Retinal pigment epithelial cell (primary cell): ENCODE results near the gene ARRDC2.
"Not testable (repeated sequence)": the region's sequence is repeated elsewhere in the genome, so short reads cannot be mapped to it uniquely, and the experiment has no call there.

Source experiments
- DNase-seq: peaks from one replicate; pipeline ENCODE4 v3.0.0-alpha.2; 2010; ENCODE audit warnings: low read depth
- H3K4me3 ChIP-seq: 2 replicates; pipeline ENCODE4 v1.5.1; 2011; ENCODE audit warnings: mild to moderate bottlenecking, low read length, control low read depth, moderate library complexity
- TF ChIP-seq, protein P1 (sequence below): conservative IDR thresholded peaks from 2 replicates; pipeline ENCODE4 v1.5.1; 2011; ENCODE audit warnings: low read depth, low read length, control low read depth, inconsistent platforms

The ARRDC2 gene

DNA sequence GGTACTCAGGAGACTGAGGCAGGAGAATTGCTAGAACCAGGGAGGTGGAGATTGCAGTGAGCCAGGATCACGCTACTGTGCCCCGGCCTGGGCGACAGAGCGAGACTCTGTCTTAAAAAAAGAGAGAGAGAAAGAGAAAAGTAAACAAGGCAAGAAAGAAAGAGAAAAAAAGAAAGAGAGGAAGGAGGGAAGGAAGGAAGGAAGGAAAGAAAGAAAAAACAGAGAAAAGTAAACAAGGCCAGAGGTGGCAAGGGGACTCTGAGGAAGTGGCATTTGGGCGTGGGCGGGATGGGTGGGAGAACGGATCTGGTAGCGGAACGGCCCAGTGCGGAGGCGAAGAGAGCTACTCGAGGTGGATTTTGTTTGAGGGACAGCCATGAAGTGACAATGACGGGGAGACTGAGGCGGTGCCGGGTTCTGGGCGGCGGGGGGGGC lies 7.5 kb upstream of the ARRDC2 start:
- DNase-seq, result no peak
- TF ChIP-seq, protein P1, sequence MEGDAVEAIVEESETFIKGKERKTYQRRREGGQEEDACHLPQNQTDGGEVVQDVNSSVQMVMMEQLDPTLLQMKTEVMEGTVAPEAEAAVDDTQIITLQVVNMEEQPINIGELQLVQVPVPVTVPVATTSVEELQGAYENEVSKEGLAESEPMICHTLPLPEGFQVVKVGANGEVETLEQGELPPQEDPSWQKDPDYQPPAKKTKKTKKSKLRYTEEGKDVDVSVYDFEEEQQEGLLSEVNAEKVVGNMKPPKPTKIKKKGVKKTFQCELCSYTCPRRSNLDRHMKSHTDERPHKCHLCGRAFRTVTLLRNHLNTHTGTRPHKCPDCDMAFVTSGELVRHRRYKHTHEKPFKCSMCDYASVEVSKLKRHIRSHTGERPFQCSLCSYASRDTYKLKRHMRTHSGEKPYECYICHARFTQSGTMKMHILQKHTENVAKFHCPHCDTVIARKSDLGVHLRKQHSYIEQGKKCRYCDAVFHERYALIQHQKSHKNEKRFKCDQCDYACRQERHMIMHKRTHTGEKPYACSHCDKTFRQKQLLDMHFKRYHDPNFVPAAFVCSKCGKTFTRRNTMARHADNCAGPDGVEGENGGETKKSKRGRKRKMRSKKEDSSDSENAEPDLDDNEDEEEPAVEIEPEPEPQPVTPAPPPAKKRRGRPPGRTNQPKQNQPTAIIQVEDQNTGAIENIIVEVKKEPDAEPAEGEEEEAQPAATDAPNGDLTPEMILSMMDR, result no peak
- no peak overlapping the region for H3K4me3 ChIP-seq

DNA sequence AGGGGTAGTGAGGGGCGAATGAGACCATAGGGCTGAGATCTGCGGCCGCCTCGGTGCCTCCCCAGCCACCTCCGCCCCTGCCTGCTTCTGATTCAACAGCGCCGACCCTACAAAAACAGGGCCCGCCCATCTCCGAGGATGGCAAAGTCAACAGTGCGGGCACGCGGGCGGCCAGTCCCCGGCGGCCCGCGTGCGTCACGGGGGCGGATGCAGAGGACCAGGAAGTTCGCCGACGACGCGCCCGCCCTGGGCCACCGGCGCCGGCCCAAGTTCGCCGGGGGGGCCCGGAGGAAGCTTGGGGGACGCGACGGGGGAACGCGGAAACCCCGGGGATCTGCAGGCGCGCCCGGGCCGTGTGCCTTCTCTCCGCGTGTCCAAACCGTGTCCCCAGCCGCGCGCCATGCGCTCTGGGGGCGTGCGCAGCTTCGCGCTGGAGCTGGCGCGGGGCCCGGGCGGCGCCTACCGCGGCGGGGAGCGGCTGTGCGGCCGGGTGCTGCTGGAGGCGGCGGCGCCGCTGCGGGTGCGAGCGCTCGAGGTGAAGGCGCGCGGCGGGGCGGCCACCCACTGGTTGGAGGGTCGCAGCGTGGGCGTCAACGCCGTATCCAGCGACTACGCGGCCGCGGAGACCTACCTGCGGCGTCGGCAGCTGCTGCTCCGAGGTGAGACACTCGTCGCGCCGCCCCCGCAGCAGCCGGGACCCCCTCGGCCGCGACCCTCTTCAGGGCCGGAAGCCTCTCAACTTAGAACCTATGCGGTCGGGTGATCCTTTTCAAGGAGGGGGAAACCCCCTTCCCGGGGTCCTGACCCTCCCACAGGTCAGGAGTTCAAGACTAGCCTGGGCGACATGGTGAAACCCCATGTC lies 6.8 kb upstream of the ARRDC2 start:
- no peak for DNase-seq

DNA sequence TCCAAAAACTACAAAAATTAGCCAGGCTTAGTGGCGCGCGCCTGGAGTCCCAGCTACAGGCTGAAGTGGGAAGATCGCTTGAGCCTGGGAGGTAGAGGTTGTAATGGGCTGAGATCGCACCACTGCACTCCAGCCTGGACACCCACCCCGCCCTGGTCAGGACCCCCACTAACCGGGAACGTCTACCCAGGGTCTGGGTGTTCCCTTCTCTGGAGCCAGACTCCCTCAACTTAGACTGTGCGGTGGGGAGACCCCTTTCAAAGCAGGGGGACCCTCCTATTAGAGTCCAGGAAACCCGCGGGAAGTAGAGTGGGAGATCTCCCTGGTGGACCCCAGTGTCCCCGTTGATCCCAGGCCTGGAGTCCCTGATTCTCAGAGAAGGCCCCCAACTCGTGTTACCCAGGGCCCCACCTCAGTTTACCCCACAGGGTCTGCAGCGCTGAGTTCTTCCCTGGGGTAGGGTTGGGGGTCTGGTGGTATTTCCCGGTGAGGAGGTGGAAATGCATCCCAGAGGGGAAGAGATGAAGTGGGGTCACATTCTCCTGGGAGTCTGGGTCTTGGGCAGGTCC lies 6.1 kb upstream of the ARRDC2 start:
- TF ChIP-seq, protein P1, result no peak
- no peak for DNase-seq
- H3K4me3 ChIP-seq, result peak overlapping the region; percentile 46

More for the DNA sequence above, 6.8 kb upstream of the ARRDC2 start:
- TF ChIP-seq, protein P1, result no peak
- peak overlapping the region; percentile 46 for H3K4me3 ChIP-seq

DNA sequence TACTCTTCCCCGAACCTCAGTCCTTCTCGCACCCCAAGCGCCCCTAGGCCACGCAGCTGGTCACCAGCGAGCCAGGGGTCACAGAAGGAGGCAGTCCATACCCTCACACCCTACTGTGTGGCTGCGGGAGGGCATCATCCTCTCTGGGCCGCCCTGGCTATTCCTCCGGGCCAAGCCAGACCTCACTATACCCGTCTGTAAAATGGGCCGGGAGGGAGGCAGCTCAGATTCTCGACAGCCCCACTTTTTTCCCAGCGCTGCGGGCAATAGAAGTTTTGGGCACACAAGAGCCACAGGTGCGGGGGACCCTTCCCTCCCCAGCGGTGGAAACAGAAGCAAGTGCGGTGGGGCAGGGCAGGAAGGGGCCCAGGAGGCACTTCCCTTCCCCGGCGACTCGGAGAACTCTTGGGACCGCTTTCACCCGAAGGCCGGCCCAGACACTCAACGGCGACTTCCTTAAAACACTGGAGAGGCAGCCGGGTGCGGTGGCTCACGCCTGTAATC lies 5.6 kb upstream of the ARRDC2 start:
- no peak for DNase-seq
- TF ChIP-seq, protein P1, result no peak
- H3K4me3 ChIP-seq, result no peak overlapping the region

DNA sequence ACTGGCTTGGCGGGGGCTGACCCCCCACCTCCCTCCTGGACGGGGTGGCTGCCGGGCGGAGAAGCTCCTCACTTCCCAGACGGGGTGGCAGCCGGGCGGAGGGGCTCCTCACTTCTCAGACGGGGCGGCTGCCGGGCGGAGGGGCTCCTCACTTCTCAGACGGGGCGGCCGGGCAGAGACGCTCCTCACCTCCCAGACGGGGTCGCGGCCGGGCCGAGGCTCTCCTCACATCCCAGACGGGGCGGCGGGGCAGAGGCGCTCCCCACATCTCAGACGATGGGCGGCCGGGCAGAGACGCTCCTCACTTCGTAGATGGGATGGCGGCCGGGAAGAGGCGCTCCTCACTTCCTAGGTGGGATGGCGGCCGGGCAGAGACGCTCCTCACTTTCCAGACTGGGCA lies 2.2 kb upstream of the ARRDC2 start:
- DNase-seq, H3K4me3 ChIP-seq: not testable (repeated sequence)

DNA sequence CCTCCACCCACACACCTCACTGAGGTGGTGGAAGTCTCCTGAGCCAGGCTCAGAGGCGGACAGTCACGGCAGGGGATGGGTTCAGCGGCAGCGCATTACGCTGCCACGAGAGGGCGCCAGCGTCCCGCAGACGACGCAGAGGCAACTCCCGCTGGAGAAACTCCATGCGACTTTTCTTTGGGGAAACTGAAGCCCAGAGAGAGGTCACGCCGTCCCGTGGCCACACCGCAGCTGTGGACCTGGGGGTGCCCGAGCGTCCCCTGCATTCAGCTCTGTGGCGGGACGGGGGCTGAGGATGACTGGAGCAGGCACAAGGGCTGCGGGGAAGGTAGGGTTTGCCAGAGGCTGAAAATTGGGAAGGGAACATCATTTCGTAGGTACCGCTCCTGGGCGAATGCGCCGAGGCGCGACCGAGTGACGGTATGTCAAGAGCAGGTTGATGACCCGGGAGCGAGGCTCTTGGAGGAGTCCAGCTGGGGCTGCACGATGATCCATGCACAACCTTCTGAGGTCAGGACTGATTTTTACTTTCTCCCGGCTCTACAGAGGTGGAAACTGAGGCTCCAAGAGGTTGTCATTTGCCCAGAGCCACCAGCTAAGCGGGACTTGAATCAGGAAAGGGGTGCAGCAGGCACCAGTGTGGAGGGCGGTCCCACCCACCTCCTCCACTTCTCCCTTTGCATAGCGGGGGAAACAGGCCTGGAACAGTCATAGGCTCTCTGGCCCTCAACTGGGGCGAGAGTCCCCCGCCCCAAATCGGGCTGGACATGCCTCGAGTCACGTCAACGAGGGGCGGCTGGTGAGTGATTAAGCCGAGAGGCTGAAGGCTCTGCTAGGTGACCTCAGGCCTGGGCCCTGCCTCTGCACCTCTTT lies 690 bp upstream of the ARRDC2 start:
- H3K4me3 ChIP-seq, result peak overlapping the region; percentile 55
- TF ChIP-seq, protein P1, result peak; percentile 95
- DNase-seq, result no peak

DNA sequence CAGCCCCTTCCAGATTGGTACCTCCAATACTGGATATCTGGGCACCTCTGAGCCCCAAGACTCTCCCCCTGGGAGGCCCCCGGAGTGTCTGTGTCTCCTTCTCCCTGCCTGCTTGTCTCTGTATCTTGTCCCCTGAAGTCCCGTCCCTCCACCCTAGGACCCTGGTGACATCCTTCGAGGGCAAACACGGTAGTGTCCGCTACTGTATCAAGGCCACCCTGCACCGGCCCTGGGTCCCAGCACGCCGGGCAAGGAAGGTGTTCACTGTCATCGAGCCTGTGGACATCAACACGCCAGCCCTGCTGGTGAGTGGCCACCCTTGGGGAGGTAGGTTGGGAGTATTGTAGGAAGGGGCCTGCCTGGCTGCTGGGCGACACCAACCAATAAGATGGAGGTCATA lies 844 bp downstream of the ARRDC2 start:
- TF ChIP-seq, protein P1, result no peak
- H3K4me3 ChIP-seq, result no peak overlapping the region
- no peak for DNase-seq
